Astrocyte of the cerebellum (primary cell): ENCODE measurements around the gene KCTD6.
A peak's percentile ranks its signal among the peaks of the same experiment; 100 is the strongest.

Experiments used
- DNase-seq: peaks from one replicate; pipeline ENCODE4 v3.0.0-alpha.2; 2011; ENCODE audit warnings: low read depth
- H3K4me3 ChIP-seq: 2 replicates; pipeline ENCODE4 v1.5.1; 2011; ENCODE audit warnings: mild to moderate bottlenecking, low read depth, low read length, moderate library complexity
- in situ Hi-C: cut with HindIII; loops from 2 replicates; pipeline ENCODE4 v1.10.0; 2017; ENCODE audit warnings: low sequenced_read_pairs
- TF ChIP-seq, protein P1 (sequence below): IDR thresholded peaks from 2 replicates; pipeline ENCODE4 v1.5.1; 2012; ENCODE audit warnings: low read length, low read depth, moderate library complexity, mild to moderate bottlenecking; ENCODE audit errors: missing control alignments

The KCTD6 gene

GRCh38 chr3:58535531-58536500 lies 43.9 kb downstream of the KCTD6 start:
- TF ChIP-seq, protein P1, sequence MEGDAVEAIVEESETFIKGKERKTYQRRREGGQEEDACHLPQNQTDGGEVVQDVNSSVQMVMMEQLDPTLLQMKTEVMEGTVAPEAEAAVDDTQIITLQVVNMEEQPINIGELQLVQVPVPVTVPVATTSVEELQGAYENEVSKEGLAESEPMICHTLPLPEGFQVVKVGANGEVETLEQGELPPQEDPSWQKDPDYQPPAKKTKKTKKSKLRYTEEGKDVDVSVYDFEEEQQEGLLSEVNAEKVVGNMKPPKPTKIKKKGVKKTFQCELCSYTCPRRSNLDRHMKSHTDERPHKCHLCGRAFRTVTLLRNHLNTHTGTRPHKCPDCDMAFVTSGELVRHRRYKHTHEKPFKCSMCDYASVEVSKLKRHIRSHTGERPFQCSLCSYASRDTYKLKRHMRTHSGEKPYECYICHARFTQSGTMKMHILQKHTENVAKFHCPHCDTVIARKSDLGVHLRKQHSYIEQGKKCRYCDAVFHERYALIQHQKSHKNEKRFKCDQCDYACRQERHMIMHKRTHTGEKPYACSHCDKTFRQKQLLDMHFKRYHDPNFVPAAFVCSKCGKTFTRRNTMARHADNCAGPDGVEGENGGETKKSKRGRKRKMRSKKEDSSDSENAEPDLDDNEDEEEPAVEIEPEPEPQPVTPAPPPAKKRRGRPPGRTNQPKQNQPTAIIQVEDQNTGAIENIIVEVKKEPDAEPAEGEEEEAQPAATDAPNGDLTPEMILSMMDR: no peak
- no peak overlapping the region for H3K4me3 ChIP-seq
- in situ Hi-C loops: no loop called here
- DNase-seq: no peak

DNA sequence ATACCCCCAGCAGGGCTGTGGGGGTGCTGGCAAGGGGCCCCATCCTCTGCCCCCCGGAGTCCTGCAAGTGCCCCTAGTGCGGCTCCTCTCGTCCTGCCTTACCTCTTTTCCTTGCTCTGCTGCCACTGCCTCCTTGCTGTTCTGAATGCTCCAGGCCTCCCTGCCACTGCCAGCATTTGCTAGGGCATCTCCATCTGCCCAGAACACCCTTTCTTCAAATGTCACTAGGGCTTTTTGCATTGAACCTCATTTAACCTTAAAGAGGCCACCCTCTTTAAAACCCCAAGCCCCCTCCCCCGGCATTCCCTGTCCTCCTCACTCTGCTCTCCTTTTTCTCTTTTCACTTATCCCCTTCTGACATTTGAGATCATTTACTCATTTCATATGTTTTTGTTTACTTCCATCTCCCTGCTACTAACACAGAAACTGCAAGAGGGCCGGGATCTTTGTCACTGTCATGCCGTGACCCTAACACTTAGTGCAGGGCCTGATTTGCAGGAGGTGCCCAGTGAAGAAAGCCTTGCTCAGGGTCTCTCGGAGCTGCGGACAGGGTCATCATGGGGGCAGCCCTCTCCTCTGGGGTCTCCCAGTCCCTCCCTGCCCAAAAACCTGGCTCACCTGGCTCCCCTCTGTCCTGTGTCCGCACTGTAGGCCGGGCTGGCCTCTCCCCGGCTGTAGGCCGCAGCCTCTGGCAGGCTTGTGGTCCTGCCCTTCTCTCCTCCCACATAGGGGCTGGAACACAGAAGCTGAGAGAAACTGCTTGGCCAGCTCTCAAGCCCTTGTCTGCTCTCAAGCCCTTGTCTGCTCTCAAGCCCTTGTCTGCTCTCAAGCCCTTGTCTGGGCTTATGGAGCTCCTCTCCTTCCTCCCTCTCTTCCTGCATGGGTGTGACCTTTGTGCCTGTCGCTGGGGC lies 44.9 kb downstream of the KCTD6 start, which contains the start of gene ACOX2:
Gene ACOX2 (minus strand): TSS at position 690 of the 911 bp plus-strand sequence. CDS start 2,084 bp downstream, outside the sequence.
- in situ Hi-C loops: no loop called here
- peak within 1 kb of the TSS; percentile 11 for H3K4me3 ChIP-seq
- TF ChIP-seq, protein P1: no peak
- DNase-seq: no peak

GRCh38 chr3:58537412-58538301 lies 45.8 kb downstream of the KCTD6 start:
- in situ Hi-C loops: no loop called here
- no peak overlapping the region for H3K4me3 ChIP-seq
- TF ChIP-seq, protein P1: no peak
- DNase-seq: no peak

GRCh38 chr3:58539626-58540025 lies 47.7 kb downstream of the KCTD6 start:
- H3K4me3 ChIP-seq: no peak overlapping the region
- in situ Hi-C loops: no loop called here
- TF ChIP-seq, protein P1: no peak
- no peak for DNase-seq

GRCh38 chr3:58540176-58540858 lies 48.4 kb downstream of the KCTD6 start:
- no peak for DNase-seq
- TF ChIP-seq, protein P1: no peak
- in situ Hi-C loops: no loop called here
- H3K4me3 ChIP-seq: no peak overlapping the region
